Renal cortical epithelial cell (primary cell): ENCODE results near the gene GPR26. TPM values are rescaled to one million over a fixed set of nuclear protein-coding genes. Genes with fewer than 3 reads are reported as not detected.
"Not testable (repeated sequence)": the region's sequence is repeated elsewhere in the genome, so short reads cannot be mapped to it uniquely, and the experiment has no call there.

Experiments used
- DNase-seq: peaks from one replicate; pipeline ENCODE4 v3.0.0-alpha.2; 2011; ENCODE audit warnings: low read depth
- total RNA-seq: library from RNA; depleted of rRNA; stranded (reverse); fragments of >200 nt; gene quantifications from 2 replicates; pipeline ENCODE4 v1.2.3, GENCODE V29; 2014

The GPR26 gene
- total RNA-seq, 1 donor from 2014 or later: not detected

DNA sequence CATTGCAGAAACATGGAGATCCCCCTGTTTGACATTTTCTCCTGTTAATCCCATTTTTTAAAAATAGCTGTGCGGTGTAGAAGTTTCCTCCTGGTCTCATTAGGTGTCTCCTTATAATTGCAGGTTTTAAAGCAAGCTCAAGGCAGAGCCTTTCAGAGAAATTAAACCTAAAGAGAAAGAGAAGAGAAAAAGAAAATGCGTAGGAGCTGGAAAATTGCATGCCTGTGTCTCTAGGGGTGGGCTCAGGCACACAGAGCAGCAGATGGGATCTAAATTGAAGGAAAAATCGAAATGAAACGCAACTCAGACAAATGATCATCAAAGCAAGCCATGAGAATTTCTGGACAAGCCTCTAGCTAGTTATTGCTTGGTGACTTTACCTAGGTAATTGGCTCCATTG lies 40.1 kb downstream of the GPR26 start:
- no peak for DNase-seq

DNA sequence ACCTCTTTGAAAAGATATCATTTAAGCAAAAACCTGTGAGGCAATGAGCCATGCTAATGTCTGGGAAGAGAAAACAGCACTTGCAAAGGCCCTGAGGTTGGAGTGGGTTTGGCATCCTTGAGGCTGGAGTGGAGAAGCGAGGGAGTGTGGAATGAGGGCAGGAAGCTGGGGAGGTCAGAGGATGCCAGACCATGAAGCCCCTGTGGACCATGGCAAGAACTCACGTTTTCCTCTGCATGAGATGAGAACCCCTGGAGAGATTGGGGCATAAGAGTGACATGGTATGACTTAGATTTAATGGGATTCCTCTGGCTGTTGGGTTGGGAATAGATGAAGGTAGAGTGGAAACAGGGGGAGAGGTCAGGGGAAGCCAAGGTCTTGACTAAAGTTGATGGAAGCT lies 49.4 kb downstream of the GPR26 start:
- no peak for DNase-seq

DNA sequence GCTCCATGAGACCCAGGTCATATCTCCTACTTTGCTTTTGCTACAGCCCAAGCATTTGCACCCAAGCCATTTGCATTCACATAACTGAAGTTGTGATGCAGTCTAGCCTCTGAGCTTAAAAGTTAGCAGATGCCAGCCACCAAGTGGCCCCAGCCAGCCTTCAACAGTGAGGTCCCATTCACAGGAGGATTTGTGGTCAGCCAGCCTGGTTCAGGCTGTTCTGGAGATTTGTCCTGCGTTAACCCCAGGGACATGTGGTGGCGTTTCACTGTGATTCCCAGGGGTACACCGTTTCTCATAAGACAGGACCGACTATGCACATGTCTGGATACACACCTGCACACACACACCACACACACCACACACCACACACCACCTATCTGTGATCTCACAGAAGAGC lies 51.2 kb downstream of the GPR26 start:
- DNase-seq: no peak

DNA sequence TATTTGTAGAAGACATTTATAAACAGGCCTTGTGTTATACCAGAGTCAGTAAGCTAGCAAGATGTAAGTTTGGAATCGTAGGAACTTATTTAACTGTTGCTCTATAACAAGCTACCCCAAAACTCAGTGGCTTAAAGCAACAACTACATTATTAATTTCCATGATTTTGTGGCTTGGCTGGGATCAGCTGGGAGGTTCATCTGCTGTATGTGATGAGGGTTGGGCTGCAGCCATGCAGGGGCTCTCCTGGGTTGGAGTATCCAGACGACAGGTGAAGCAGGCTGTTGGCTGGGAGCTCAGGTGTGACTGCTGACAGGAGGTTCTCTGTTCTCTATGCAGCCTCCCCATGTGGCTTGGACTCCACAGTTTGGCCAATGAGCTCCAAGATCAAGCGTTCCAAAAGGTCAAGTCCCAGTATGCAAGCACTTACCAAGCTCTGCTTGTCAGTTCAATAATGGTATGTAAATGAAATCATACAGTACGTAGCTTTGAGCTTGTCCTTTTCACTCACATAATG lies 52.4 kb downstream of the GPR26 start:
- no peak for DNase-seq

DNA sequence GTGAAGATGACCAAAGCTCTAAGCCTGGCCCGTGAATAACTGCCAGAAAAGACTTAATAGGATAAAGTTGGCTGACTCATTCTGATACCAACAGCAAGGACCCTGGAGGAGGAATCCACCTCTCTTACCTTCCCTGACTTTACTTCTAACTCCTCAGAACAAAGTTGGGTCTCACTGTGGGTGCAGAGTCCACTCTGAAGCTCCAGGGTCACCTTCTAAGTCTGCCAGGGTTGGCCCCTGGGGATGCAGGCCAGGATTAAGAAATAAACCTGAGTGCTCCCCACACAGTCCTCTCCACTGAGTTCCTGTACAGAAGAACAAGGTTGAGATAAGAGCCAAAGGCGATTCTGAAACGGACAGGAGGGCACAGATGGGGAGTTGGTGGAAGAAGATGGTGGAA lies 54.4 kb downstream of the GPR26 start:
- DNase-seq: no peak

DNA sequence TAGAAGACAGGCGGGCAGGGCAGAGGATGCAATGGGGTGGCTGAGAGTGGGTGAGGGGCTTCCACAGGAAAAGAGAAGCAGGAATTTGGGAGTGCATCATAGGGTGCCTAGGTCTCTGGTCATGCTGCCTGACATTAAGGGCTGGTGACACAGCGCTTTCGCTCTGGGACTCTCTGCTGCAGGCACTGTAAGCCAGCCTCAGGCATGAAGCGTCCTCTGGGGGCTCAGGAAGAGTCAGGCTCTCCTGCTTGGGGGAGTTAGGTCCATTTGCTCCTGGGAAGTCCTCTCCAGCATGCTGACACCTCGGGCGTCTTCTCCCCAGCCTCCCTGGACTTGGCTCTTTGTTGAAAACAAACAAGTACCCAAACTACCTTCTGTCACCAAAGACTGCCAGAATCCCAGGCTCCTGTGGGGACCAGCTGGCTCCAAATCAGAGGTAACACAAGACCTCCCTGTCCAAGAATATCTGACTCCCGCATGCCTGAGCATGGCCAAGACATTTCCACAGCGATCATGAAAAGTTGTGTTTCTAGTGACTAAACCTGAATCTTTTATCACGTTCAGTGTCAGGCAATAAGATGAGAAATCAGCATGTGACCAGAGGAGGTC lies 55.4 kb downstream of the GPR26 start:
- DNase-seq: no peak

DNA sequence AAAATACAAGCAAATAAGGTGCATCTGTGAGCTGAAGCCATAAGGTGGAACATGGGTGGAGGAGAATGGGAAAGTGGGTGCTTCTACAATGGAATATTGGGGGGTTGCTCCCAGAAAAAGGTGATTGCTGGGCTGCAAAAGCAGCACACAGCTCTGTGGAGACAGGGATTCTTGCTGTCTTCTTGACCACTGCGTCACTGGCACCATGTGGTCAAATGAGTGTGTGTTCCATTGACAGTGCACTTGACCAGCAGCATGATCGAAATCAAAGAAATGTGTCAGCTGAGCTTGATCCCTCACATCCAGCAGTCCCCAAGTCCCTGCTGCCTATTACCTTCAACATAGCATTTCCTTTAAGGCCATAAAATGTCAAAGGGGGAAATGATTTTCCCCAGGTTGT lies 56.2 kb downstream of the GPR26 start:
- no peak for DNase-seq

DNA sequence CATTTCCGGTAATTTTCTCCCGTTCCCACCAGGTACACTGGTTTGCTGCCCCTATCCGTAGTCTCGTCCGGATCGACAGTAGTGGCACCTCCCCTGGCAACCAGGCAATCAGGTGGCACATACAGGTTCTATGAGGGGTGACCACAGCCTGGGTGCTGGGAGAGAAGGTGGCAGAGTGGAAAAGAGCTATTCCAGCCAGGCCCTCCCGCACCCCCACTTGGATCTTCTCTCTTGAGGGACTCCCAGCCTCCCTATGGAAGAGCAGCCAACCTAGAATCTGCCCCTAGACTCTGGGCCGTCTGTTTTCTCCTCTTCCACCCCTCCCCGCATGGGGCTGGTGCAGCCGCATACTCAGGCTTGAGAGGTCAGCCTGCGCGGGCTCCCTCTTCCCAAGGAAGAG lies 58.6 kb downstream of the GPR26 start:
- no peak for DNase-seq

DNA sequence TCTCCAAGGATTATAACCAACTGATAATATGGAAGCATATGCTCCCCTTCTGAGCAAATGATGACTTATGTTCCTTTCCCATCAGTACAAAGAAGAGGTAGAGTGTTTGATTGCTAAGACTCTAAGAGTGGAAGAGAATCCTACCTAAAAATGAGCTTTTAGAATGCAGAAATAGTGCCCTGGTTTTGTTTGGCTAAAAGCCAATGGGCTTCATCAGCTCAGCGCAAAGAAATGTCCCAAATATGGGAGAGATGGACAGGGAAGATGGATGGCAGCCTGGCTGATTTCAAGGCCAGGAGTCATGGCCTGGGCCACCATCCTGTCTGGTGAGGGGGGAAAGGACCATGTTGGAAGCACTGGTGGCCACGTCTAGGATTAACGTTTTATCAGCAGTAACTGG lies 60.2 kb downstream of the GPR26 start:
- DNase-seq: no peak

DNA sequence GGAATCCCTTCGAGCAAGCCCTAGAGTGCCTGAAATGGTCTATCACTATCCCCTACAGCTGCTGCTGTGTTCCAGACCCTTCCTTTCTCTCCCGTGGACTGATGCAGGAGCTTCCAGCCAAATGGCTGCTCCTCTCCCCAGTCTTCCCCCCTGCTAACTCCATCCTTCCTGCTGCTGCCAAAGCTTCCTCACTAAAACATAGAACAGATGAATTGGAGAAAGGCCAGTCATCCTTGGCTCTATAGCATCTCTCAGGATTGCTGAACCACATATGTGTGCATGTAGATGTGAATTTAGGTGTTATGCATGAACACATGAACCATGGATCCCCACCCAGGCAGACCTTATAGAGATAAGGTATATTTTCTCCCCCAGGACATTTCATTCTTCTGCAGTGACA lies 60.7 kb downstream of the GPR26 start:
- no peak for DNase-seq

DNA sequence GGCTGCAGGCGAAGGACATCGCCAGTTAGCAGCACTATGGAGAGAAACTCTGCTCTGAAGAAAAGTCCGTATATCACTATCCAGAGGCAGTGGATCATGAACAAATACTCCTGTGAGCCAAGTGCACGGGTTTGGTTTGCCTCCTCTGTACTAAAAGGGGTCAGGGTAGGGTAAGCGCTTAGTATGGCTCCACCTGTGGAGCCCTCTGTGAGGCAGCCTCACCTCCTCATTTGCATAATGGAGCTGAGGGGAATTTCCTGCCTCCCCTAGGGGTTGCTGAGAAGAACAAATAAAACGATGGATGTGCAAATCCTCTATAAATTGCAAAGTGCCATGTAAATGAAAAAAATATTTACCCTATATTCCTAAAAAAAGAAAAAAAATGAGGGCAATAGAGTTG lies 63.4 kb downstream of the GPR26 start:
- no peak for DNase-seq

DNA sequence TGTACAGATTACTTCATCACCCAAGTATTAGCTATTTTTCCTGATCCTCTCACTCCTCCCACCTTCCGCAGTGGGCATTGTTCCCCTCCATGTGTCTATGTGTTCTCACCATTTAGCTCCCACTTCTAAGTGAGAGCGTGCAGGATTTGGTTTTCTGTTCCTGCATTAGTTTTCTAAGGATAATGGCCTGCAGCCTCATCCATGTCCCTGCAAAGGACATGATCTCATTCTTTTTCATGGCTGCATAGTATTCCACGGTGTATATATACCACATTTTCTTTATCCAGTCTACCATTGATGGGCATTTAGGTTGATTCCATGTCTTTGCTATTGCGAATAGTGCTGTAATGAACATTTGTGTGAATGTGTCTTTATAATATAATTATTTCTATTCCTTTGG lies 70.8 kb downstream of the GPR26 start:
- not testable (repeated sequence) for DNase-seq

DNA sequence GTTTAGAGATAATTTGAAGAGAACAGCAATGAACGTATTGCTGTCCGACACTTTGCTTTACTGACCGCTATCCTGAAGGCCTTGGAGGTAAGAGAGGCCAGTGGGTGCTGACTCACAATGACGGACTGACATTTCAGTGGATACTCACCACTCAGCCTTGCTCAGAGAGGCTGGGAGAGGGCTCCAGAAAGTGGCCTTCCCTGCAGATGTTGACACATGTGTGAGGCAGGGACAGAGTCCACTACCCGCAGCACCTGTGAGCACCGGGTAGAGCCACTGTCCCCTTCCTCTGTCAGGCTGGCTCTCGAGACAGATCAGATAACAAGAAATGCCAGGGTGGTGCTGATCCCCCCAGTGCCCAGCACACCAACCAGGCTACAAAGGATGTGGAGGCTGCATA lies 75.0 kb downstream of the GPR26 start:
- no peak for DNase-seq

DNA sequence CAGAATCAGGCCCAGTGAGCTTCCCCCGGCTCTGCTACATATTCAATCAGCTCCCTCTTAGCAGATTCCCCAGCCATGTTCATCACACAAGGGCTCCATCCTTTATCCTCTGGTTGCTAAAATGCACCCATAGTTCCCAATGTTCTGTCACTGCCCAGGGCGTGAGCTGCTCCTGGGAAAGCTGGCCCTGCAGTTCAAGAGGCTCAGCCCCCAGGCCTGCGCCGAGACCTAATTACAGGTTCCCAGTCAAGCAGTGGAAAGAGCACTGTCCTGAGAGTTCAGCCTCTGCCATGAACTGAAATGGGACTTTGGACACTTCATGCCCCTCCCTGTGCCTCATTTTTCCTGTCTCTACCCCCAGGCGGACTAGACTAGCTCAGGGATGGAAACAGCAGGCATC lies 75.6 kb downstream of the GPR26 start:
- DNase-seq: no peak

DNA sequence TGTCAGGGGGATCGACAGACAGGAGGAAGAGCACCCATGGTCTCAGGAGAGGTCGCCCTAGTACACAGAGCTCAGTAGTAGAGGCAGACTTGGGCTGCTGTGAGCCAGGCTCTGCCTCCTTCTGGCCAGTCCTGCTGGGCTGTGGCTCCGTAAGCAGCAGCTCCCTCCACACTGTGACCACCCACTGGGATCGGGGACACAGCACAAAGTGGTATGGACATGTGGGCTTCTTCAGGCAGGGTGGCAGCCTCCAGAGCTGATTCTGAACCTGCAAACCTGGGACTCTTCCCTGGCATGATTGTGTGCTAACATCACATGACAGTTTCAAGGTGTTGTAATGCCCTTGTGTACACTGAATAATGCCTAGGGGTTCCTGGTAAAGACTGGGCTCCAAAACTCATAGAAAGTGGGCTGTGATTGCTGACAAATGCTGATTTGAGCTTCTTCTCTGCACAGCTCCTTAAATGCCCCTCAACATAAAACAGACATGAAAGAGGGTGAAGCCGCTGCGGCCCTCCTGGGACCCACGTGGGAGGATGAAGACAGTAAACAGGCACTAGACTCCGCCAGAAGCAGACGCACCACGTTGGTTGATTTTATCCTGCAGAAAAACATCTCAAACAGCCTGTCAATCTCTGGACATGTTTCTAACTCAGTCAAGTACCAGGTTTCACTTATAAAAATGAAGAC lies 76.7 kb downstream of the GPR26 start:
- DNase-seq: no peak

DNA sequence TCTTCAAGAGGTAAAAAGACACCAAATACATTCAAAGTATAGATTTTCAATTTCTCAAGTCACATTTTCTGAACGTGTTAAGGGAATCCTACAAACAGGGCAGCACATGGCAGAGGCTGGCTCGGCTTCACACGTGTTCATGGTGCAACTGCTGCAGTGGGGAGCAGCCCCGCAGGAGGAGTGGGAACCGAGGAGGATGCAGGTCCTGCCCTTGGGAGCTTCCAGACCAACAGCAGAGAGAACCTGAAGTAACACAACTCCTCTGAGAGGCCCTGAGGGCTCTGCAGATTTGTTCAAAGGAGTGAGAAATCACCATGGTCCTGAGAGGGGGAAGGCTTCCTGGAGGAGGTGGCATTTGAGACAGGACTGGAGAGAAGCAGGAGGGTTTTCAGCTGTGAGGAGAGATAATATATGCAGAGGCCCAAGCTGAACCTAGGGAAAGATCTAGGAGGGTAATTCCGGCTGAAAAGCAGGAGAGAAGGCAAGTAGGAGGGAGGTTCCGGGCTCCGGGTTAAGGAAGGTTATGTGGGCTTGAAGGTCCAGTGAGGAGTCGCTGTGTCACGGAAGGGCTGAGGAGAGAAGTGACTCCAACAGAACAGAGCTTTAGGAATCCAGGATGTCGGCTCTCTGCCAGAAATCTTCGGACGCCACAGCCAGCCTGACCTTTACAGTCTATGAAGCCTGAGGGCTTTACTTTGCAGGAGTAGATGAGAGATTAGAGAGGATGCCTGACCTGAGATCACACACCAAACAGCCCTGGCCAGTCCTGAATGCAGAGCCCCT lies 77.5 kb downstream of the GPR26 start:
- DNase-seq: no peak

DNA sequence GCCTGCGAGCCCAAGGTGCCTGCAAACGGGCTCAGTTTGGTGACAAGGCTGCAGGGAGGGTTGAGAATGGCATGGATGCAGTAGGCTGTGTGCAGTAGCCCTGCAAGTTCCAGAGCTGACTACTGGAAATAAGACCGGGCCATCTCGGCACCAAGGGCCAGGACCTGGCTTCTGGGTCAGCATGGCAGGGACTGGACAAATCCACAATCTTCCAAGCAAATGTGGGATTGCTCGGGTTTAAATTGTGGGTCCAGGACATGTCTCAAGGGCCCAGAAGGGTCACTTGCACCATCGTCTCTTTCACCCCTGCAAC lies 78.0 kb downstream of the GPR26 start:
- no peak for DNase-seq

Other genes starting within 250 kb of the GPR26 start
- gene CPXM2, start 225.5 kb downstream of the GPR26 start, total RNA-seq: 1.1 and 1.7 TPM in 2 replicates